ENCODE data around the gene SPIRE1. TPM values are rescaled to one million over a fixed set of nuclear protein-coding genes. Genes with fewer than 3 reads are reported as not detected.
A peak's percentile ranks its signal among the peaks of the same experiment; 100 is the strongest.
"Not testable (repeated sequence)": the region's sequence is repeated elsewhere in the genome, so short reads cannot be mapped to it uniquely, and the experiment has no call there.

Gene SPIRE1
- total RNA-seq, 2 donors from 2014 or later = 1.1 to 3.5 TPM

DNA sequence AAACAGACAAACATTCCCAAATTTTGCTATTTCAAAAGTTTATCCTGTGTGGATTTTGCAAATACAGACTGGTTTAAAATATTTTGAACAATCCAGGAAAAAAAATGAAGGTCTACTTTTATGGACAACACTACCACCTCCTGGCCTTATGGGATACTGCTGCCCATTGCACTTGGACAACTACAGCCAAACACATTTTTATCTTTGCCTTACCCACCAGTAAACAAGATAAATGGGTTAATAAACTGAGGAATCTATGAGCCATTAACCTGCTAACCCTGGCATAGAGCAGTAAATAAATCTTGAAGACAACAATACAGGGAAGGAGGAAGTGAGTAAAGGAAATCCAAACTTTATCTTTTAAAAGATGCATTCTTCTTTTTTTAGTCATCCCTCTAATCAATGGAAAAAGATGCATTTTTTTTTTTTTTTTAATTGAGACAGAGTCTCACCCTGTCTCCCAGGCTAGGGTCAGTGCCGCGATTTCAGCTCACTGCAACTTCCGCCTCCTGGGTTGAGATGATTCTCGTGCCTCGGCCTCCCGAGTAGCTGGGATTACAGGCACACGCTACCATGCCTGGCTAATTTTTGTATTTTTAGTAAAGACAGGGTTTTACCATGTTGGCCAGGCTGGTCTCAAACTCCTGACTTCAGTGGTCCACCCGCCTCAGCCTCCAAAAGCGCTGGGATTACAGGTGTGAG, 2.1 kb upstream of the SPIRE1 start:
- peak; percentile 47 for ATAC-seq
- no peaks in the 10 kb centered on the region for H3K27me3 Mint-ChIP-seq
- H3K36me3 Mint-ChIP-seq (ENCODE audit: low read depth) = no peaks in the 10 kb centered on the region
- peaks cover 7% of the 10 kb centered on the region for H3K4me1 Mint-ChIP-seq
- no peak overlapping the region for H3K4me3 Mint-ChIP-seq
- no peak overlapping the region for H3K27ac Mint-ChIP-seq
- no peak for DNase-seq
- no peaks in the 10 kb centered on the region for H3K9me3 ChIP-seq (ENCODE audit: control insufficient read depth, low read length, poor library complexity, severe bottlenecking)

DNA sequence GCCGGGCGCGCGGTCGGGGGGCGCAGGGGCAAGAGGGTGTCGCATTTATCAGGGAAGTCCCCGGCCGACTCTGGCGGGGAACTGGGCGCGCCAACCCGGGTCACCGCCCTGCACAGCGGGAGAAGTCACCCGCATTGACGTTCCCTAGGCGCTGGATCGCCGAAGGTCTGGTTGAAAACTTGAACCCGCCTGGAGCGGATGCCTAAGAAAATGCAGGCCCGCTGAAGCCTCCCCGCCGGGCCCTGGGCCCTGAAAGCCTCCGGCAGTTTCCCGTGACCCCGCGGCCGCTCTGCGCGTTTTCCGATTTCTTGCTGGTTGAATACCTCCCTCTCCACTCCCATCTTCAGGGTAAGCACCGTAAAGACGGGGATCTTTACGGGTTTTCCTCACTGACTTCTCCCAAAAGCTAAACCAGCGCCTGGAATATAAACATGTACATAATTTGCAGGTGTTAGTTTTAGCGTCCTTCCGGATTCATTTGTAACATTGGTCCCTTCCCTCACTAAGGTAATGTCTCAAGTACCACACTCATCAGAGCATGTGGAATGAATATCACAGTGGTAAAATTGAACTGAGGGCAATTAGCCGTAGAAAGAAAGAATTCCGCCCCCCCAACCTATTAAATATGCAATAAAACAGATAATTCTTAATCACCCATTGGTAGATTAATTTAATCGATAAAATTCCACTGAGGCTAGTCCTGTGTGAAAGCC, 675 bp upstream of the SPIRE1 start:
- H3K4me1 Mint-ChIP-seq = peaks cover 8% of the 10 kb centered on the region
- peak overlapping the region; percentile 57 for H3K27ac Mint-ChIP-seq
- peak; percentile 42 for ATAC-seq
- H3K9me3 ChIP-seq (ENCODE audit: control insufficient read depth, low read length, poor library complexity, severe bottlenecking) = no peaks in the 10 kb centered on the region
- H3K36me3 Mint-ChIP-seq (ENCODE audit: low read depth) = no peaks in the 10 kb centered on the region
- peak in 1 of 3 donors; percentile 21 for DNase-seq
- no peaks in the 10 kb centered on the region for H3K27me3 Mint-ChIP-seq
- peak overlapping the region; percentile 84 for H3K4me3 Mint-ChIP-seq

DNA sequence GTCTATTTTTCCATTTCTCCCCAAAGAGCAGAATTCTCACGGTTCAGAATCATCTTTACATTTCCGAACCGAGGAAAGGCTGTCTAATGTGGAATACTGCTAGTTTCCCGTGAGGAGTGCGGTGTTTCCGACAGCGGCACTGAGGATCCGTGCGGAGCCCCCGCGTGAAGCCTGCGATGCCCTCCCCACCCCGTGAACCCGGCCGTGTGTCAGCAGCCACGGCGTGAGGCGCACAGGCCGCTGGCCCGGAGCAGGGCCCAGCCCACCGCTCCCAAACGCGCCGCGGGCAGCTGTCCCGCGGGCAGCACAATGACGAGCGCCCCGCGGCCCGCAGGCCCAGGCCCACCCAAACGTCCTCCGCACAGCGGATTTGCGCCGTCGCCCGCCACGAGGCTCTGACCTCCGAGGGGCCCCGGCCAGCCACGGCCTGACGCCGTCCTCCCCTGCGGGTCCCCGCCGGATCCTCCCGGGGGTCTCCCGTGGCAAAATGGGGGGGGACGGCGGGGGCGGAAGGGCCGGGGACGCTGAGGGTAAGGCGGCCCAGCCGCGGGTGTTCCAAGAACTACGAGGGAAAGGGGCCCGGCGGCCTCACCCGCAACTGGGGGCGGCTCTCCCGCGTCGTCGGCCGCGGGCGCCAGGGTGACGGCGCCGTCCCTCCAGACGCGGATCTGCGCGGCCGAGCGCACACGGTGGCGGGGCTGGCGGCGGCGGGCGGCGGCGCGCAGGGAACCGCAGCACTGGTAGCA, 796 bp downstream of the SPIRE1 start:
- Mint-ChIP-seq H3K27me3 (no peaks in the 10 kb centered on the region), H3K27ac (peak overlapping the region; percentile 41), H3K36me3 (ENCODE audit: low read depth) (no peaks in the 10 kb centered on the region), H3K4me1 (peaks cover 19% of the 10 kb centered on the region), H3K4me3 (peak overlapping the region; percentile 84)
- peak; percentile 67 for ATAC-seq
- H3K9me3 ChIP-seq (ENCODE audit: control insufficient read depth, low read length, poor library complexity, severe bottlenecking) = no peaks in the 10 kb centered on the region
- DNase-seq = peak in 2 of 3 donors; percentile 6 to 17

DNA sequence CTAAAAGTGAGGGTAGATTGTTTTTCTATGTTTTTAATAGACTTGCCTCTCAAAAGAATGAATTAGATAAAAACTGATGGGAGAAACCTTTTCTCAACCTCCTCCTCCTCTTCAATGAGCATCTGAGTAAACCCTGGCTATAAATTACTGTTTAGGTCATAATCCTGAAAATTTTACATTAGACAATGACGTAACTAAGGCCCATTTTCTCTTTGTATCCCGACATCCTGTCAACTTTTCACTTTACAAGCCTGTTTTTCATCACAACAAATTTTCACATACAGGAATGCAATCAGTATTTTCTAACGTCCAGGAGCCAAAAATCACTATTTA, 1.3 kb downstream of the SPIRE1 start:
- H3K9me3 ChIP-seq (ENCODE audit: control insufficient read depth, low read length, poor library complexity, severe bottlenecking) = no peaks in the 10 kb centered on the region
- Mint-ChIP-seq H3K4me1 (peaks cover 20% of the 10 kb centered on the region), H3K36me3 (ENCODE audit: low read depth) (no peaks in the 10 kb centered on the region), H3K27ac (peak overlapping the region; percentile 41), H3K4me3 (peak overlapping the region; percentile 84), H3K27me3 (peaks cover 4% of the 10 kb centered on the region)
- ATAC-seq (no peak), DNase-seq (no peak)

DNA sequence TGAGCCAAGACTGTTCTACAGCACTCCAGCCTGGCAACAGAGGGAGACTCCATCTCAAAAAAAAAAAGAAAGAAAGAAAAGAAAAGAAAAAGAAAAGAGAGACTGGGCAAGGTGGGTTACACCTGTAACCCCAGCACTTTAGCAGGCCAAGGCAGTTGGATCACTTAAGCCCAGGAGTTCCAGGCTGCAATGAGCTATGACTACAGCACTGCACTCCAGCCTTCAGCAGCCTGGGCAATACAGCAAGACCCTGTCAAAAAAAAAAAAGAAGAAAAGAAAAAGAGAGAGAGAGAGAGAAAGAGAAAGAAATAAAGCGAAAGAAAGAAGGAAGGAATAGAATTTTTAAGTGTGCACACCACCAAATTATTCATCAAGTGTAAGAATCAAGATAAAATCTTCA, 2.9 kb downstream of the SPIRE1 start:
- H3K27ac Mint-ChIP-seq = no peak overlapping the region
- no peaks in the 10 kb centered on the region for H3K36me3 Mint-ChIP-seq (ENCODE audit: low read depth)
- DNase-seq = no peak
- peak overlapping the region; percentile 64 for H3K4me3 Mint-ChIP-seq
- no peaks in the 10 kb centered on the region for H3K9me3 ChIP-seq (ENCODE audit: control insufficient read depth, low read length, poor library complexity, severe bottlenecking)
- peaks cover 5% of the 10 kb centered on the region for H3K27me3 Mint-ChIP-seq
- H3K4me1 Mint-ChIP-seq = peaks cover 21% of the 10 kb centered on the region
- no peak for ATAC-seq

DNA sequence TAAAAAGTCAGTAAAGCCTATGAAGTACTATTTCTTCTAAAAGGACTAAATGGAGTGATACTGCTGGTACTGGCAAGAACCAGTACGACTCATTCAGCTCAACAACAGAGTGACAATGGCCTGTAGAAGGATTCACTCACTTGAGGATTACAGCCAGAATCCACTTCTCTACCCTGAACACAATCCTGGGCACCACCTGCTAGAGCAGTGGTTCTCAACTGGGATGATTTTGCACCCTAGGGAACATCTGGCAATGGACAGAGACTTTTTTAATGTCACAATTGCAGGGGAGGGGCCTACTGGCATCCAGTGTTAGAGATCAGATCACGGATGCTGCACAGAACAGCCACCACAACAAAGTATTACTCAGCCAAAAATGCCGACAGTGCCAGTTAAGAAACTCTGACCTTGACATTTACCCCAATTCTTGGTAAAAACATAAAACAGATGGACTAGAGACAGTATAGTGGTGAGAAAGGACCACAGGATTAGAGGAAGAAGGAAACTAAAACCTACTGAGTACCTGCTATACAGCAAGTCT, 5.0 kb downstream of the SPIRE1 start:
- Mint-ChIP-seq H3K36me3 (ENCODE audit: low read depth) (no peaks in the 10 kb centered on the region), H3K27me3 (peaks cover 5% of the 10 kb centered on the region), H3K27ac (no peak overlapping the region), H3K4me3 (no peak overlapping the region), H3K4me1 (peaks cover 18% of the 10 kb centered on the region)
- no peak for DNase-seq
- ATAC-seq = no peak
- H3K9me3 ChIP-seq (ENCODE audit: control insufficient read depth, low read length, poor library complexity, severe bottlenecking) = no peaks in the 10 kb centered on the region

DNA sequence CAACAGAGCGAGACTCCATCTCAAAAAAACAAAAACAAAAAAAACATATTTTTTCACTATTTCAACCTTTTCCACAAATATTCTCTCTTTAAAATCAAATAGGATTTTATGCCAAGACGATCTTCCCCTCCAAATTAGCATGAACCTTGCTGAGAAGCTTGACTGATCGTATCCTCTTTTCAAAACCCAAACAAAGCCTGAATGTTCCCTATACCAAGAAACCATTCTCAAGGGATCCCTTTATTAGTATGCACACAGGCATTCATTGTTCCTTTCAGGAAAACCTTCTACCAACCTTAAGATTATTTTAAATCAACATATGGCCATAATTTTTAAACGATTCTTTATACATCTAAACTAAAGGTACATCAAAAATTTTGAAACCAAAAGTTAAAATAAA, 6.3 kb downstream of the SPIRE1 start:
- no peak overlapping the region for H3K27ac Mint-ChIP-seq
- no peaks in the 10 kb centered on the region for H3K36me3 Mint-ChIP-seq (ENCODE audit: low read depth)
- DNase-seq = no peak
- no peak for ATAC-seq
- no peak overlapping the region for H3K4me3 Mint-ChIP-seq
- H3K9me3 ChIP-seq (ENCODE audit: control insufficient read depth, low read length, poor library complexity, severe bottlenecking) = no peaks in the 10 kb centered on the region
- H3K27me3 Mint-ChIP-seq = peaks cover 5% of the 10 kb centered on the region
- peaks cover 17% of the 10 kb centered on the region for H3K4me1 Mint-ChIP-seq

DNA sequence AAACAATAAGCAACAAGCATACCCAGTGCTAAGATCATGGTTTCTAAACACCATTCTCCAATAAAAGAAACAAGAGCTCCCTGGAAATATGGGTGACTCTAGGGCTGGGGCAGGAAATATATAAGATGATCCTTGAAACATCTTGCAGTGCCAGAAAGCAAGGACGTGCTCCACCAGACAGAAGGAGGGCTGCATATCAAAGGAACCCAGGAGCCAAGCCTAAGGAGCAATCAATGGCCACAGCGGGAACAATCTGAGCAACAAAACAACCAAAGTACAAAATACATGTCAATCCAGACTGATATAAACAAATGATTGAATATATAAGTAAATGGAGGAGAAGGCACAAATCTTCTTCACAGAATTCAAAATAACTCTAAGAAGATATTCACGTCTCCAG, 10.1 kb downstream of the SPIRE1 start:
- no peak for ATAC-seq

DNA sequence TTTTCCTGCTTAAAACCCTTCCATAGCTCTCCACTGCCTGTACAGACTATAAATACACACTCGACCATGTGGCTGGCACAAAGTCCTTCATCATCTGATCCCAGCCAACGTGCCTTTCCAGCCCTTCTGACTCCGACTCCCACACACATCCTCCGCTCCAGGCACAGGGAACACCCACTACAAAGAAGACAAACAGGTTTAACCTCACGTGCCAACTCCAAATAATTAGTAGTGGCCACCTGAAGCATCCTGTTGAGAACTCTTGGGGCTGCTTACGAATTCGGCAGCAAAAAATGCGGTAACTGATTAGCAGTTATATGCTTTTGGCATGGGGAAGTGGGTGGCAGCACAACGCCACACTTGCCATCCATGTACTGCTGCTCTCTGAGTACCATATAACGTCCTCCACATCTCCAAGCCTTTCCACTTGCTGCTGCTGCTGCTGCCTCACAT, 12.1 kb downstream of the SPIRE1 start:
- H3K4me1 Mint-ChIP-seq = peaks cover 1% of the 10 kb centered on the region
- H3K4me3 Mint-ChIP-seq = no peak overlapping the region
- ATAC-seq (no peak), DNase-seq (no peak)
- H3K27me3 Mint-ChIP-seq = peaks cover 35% of the 10 kb centered on the region
- H3K27ac Mint-ChIP-seq = no peak overlapping the region
- no peaks in the 10 kb centered on the region for H3K9me3 ChIP-seq (ENCODE audit: control insufficient read depth, low read length, poor library complexity, severe bottlenecking)
- H3K36me3 Mint-ChIP-seq (ENCODE audit: low read depth) = peaks cover 6% of the 10 kb centered on the region

More for the DNA sequence above, 10.1 kb downstream of the SPIRE1 start:
- H3K9me3 ChIP-seq (ENCODE audit: control insufficient read depth, low read length, poor library complexity, severe bottlenecking) = no peaks in the 10 kb centered on the region
- no peak for DNase-seq
- peaks cover 5% of the 10 kb centered on the region for H3K4me1 Mint-ChIP-seq
- no peak overlapping the region for H3K4me3 Mint-ChIP-seq
- peaks cover 29% of the 10 kb centered on the region for H3K27me3 Mint-ChIP-seq
- no peak overlapping the region for H3K27ac Mint-ChIP-seq
- peaks cover 5% of the 10 kb centered on the region for H3K36me3 Mint-ChIP-seq (ENCODE audit: low read depth)

DNA sequence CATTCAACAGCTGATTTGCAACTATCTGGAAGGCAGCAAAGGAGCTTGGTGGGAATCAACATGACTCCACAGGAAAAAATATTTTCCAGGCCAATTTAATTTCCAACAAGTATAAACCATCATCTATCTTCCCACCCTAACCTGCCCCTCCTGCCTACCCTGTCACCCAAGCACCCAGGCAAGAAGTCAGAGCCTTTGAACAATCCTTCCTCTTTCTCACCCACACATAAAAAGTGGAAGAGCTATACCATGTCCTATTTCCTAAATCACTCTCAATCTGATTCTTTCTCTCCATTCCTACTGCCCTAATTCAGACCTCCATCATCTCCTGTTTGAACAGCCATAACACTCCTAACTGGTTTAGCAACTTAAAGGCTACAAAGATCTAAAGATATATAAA, 12.7 kb downstream of the SPIRE1 start:
- ATAC-seq (no peak), DNase-seq (no peak)
- no peaks in the 10 kb centered on the region for H3K9me3 ChIP-seq (ENCODE audit: control insufficient read depth, low read length, poor library complexity, severe bottlenecking)
- H3K36me3 Mint-ChIP-seq (ENCODE audit: low read depth) = peaks cover 10% of the 10 kb centered on the region
- H3K4me3 Mint-ChIP-seq = no peak overlapping the region
- H3K27me3 Mint-ChIP-seq = peaks cover 40% of the 10 kb centered on the region
- peaks cover 2% of the 10 kb centered on the region for H3K4me1 Mint-ChIP-seq
- H3K27ac Mint-ChIP-seq = no peak overlapping the region

DNA sequence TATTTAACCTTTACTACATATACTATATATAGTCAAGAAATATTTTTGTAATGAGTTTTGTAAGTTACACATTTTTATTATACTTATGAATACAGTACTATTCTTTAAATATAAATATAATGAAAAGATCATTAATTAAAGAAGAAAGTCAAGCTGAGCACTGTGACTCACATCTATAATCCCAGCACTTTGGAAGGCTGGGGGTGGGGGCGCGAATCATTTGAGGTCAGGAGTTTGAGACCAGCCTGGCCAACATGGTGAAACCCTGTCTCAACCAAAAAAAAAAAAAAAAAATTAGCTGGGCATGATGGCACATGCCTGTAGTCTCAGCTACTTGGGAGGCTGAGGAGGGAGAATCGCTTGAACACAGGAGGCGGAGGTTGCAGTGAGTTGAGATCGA, 14.2 kb downstream of the SPIRE1 start:
- H3K27ac Mint-ChIP-seq; H3K4me3 Mint-ChIP-seq; ATAC-seq; H3K4me1 Mint-ChIP-seq; DNase-seq; H3K9me3 ChIP-seq (ENCODE audit: control insufficient read depth, low read length, poor library complexity, severe bottlenecking); H3K36me3 Mint-ChIP-seq (ENCODE audit: low read depth): not testable (repeated sequence)
- H3K27me3 Mint-ChIP-seq = peaks cover 41% of the 10 kb centered on the region

DNA sequence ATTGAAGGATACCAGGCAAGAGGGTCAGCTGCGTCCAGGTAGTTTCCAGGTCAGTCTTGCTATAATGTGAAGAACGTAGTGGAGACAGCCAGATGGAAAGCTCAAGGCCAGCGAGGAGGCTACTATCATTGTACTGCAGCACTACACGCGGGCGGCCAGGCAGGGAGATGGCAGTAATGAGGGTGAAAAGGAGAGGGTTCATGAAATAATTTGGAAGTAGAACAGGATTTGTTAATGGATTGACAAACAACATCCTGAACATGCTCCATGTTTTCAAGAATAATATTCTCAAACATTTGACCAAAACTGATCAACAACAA, 17.1 kb downstream of the SPIRE1 start:
- ATAC-seq (no peak), DNase-seq (no peak)
- Mint-ChIP-seq H3K27ac (no peak overlapping the region), H3K4me3 (no peak overlapping the region), H3K36me3 (ENCODE audit: low read depth) (peaks cover 10% of the 10 kb centered on the region), H3K4me1 (peaks cover 2% of the 10 kb centered on the region), H3K27me3 (peaks cover 38% of the 10 kb centered on the region)
- H3K9me3 ChIP-seq (ENCODE audit: control insufficient read depth, low read length, poor library complexity, severe bottlenecking) = no peaks in the 10 kb centered on the region
